IMR-90 (cell line): ENCODE data around the gene CKS1B. TPM values are rescaled to one million over a fixed set of nuclear protein-coding genes. Genes with fewer than 3 reads are reported as not detected.

ENCODE experiments used
- ATAC-seq: fragments of 200-7000 bp; cut with Tn5 transposase; 2 replicates; pipeline ENCODE4 v1.9.1; 2020; ENCODE audit warnings: low read depth, mild to moderate bottlenecking, moderate library complexity
- BruUV-seq: library from RNA; stranded (reverse); fragments of 400-500 nt; replicated peaks from 2 replicates; lab custom pipeline; 2021; lab: Mats Ljungman, UMichigan
- CTCF ChIA-PET: fragments of 300-600 bp; formaldehyde crosslinking; extraction: SDS; loops from one replicate; lab custom pipeline; 2021; ENCODE audit warnings: antibody characterized with exemption; lab: Yijun Ruan, JAX
- POLR2A ChIA-PET: fragments of 300-600 bp; sonication (Branson Sonifier 250); formaldehyde crosslinking; loops from one replicate; lab custom pipeline; 2022; ENCODE audit warnings: antibody characterized with exemption; ENCODE audit not compliant: unreplicated experiment; lab: Charles Lee
- DNase-seq: peaks from one replicate; pipeline ENCODE4 v3.0.0; 2013
- H2AFZ ChIP-seq: replicated peaks from 2 replicates; pipeline ENCODE3; 2013; ENCODE audit warnings: low read length, mild to moderate bottlenecking; ENCODE audit not compliant: poor library complexity
- H2AK5ac ChIP-seq: 2 replicates; pipeline ENCODE4 v1.6.1; 2013; ENCODE audit warnings: low read depth, low read length, inconsistent platforms
- H2AK9ac ChIP-seq: replicated peaks from 2 replicates; pipeline ENCODE3; 2013; ENCODE audit warnings: mild to moderate bottlenecking, low read depth, low read length, moderate library complexity; ENCODE audit not compliant: poor library complexity
- H2BK120ac ChIP-seq: 2 replicates; pipeline ENCODE4 v1.6.1; 2013; ENCODE audit warnings: low read depth, low read length, inconsistent platforms
- H2BK15ac ChIP-seq: 3 replicates; pipeline ENCODE4 v1.6.1; 2013; ENCODE audit warnings: low read depth, low read length, inconsistent platforms
- H2BK20ac ChIP-seq: 2 replicates; pipeline ENCODE4 v1.6.1; 2013; ENCODE audit warnings: low read depth, mild to moderate bottlenecking, inconsistent platforms, low read length, moderate library complexity
- H2BK5ac ChIP-seq: 2 replicates; pipeline ENCODE4 v1.6.1; 2013; ENCODE audit warnings: mild to moderate bottlenecking, low read depth, low read length, inconsistent platforms; ENCODE audit not compliant: poor library complexity, severe bottlenecking
- H3K14ac ChIP-seq: replicated peaks from 2 replicates; pipeline ENCODE4 v1.6.1; 2013; ENCODE audit warnings: low read depth, low read length, inconsistent platforms
- H3K18ac ChIP-seq: 2 replicates; pipeline ENCODE4 v1.6.1; 2013; ENCODE audit warnings: low read depth, low read length, control low read depth
- H3K23ac ChIP-seq: 2 replicates; pipeline ENCODE4 v1.6.1; 2013; ENCODE audit warnings: low read depth, low read length, inconsistent platforms
- H3K27ac ChIP-seq: 2 replicates; pipeline ENCODE4 v1.5.1; 2013; ENCODE audit warnings: mild to moderate bottlenecking, control low read depth, low read length; ENCODE audit not compliant: insufficient read depth
- H3K27me3 ChIP-seq: 2 replicates; pipeline ENCODE4 v1.6.1; 2013; ENCODE audit warnings: low read length; ENCODE audit not compliant: control insufficient read depth, insufficient read depth
- H3K36me3 ChIP-seq: 2 replicates; pipeline ENCODE4 v1.6.1; 2013; ENCODE audit warnings: low read length, mixed read lengths; ENCODE audit not compliant: control insufficient read depth, insufficient read depth
- H3K4ac ChIP-seq: 2 replicates; pipeline ENCODE4 v1.6.1; 2013; ENCODE audit warnings: low read depth, low read length, inconsistent platforms
- H3K4me1 ChIP-seq: 2 replicates; pipeline ENCODE4 v1.6.1; 2013; ENCODE audit warnings: low read length, mixed read lengths; ENCODE audit not compliant: control insufficient read depth, insufficient read depth
- H3K4me2 ChIP-seq: 2 replicates; pipeline ENCODE4 v1.6.1; 2013; ENCODE audit warnings: low read depth, mild to moderate bottlenecking, control low read depth, low read length, moderate library complexity
- H3K4me3 ChIP-seq: 2 replicates; pipeline ENCODE4 v1.5.1; 2013; ENCODE audit warnings: low read depth, mild to moderate bottlenecking, control low read depth, low read length, moderate library complexity; ENCODE audit not compliant: insufficient read depth
- H3K56ac ChIP-seq: 2 replicates; pipeline ENCODE4 v1.6.1; 2013; ENCODE audit warnings: low read length, inconsistent platforms; ENCODE audit not compliant: insufficient read depth; ENCODE audit errors: extremely low read depth
- H3K79me1 ChIP-seq, 2 experiments: 2 replicates each; pipeline ENCODE4 v1.6.1; 2013; ENCODE audit warnings: low read length in 2 of 2, inconsistent platforms in 1 of 2, low read depth in 1 of 2
- H3K9ac ChIP-seq: 2 replicates; pipeline ENCODE4 v1.6.1; 2013; ENCODE audit warnings: low read depth, low read length, control low read depth
- H3K9me1 ChIP-seq: 2 replicates; pipeline ENCODE4 v1.6.1; 2013; ENCODE audit warnings: low read length, inconsistent platforms; ENCODE audit not compliant: insufficient read depth
- H3K9me3 ChIP-seq: 2 replicates; pipeline ENCODE4 v1.6.1; 2013; ENCODE audit warnings: low read length; ENCODE audit not compliant: control insufficient read depth, insufficient read depth
- H4K20me1 ChIP-seq: 2 replicates; pipeline ENCODE4 v1.6.1; 2013; ENCODE audit warnings: low read length, inconsistent platforms; ENCODE audit not compliant: insufficient read depth
- H4K5ac ChIP-seq: 2 replicates; pipeline ENCODE4 v1.6.1; 2013; ENCODE audit warnings: mild to moderate bottlenecking, low read depth, low read length, control low read depth
- H4K8ac ChIP-seq, 2 experiments: 2 replicates each; pipeline ENCODE4 v1.6.1; 2013; ENCODE audit warnings: low read depth in 2 of 2, low read length in 2 of 2, control low read depth in 1 of 2, inconsistent platforms in 1 of 2
- H4K91ac ChIP-seq: 2 replicates; pipeline ENCODE4 v1.6.1; 2013; ENCODE audit warnings: low read depth, low read length, inconsistent platforms; ENCODE audit not compliant: insufficient read depth
- BHLHE40 ChIP-seq: fragments of 150-350 bp; IDR thresholded peaks from 2 replicates; pipeline ENCODE4 v1.6.1; 2016; ENCODE audit warnings: mild to moderate bottlenecking, low read depth, low read length
- MAZ ChIP-seq: IDR thresholded peaks from 2 replicates; pipeline ENCODE4 v1.6.1; 2012; ENCODE audit warnings: low read depth, mild to moderate bottlenecking, low read length, improper control_type of control experiment, moderate library complexity, borderline replicate concordance
- MXI1 ChIP-seq: IDR thresholded peaks from 2 replicates; pipeline ENCODE4 v1.6.1; 2012; ENCODE audit warnings: low read depth, mild to moderate bottlenecking, low read length, moderate library complexity, borderline replicate concordance
- WGBS, 2 experiments: methylation state at CpG; one replicate each; pipeline versions ENCODE4 v1.1.5 to v1.1.7; 2013; ENCODE audit warnings: missing lambda C conversion rate in 2 of 2; ENCODE audit not compliant: insufficient read length in 1 of 2; ENCODE audit errors: extremely low coverage in 2 of 2; 5-methylcytosine and 5-hydroxymethylcytosine counted together
- dilution Hi-C: fragments of 300-500 bp; cut with HindIII; formaldehyde crosslinking; loops from one replicate; pipeline ENCODE4 v1.14.3; 2018; ENCODE audit warnings: low sequenced_read_pairs; ENCODE audit not compliant: unreplicated experiment
- in situ Hi-C: fragments of 300-500 bp; cut with MboI; formaldehyde crosslinking; loops from 3 replicates; pipeline ENCODE4 v1.14.3; 2019; ENCODE audit warnings: low sequenced_read_pairs, inconsistent platforms, mixed read lengths
- intact Hi-C: fragments of 100-400 bp; cut with micrococcal nuclease; formaldehyde crosslinking; loops from 2 replicates; pipeline ENCODE4 v1.10.0; 2022
- polyA plus RNA-seq, 3 experiments: library from polyadenylated mRNA; depleted of rRNA; stranded (reverse); fragments of >200 nt; gene quantifications; 2 replicates each; pipeline ENCODE4 v1.2.3, GENCODE V29; 2012; ENCODE audit warnings: low replicate concordance in 1 of 3
- total RNA-seq: library from RNA; depleted of rRNA; stranded (reverse); fragments of >200 nt; gene quantifications from 2 replicates; pipeline ENCODE4 v1.2.3, GENCODE V29; 2012
- TF ChIP-seq, protein P1 (sequence below): conservative IDR thresholded peaks from 2 replicates; pipeline ENCODE4 v1.5.1; 2012; ENCODE audit warnings: mild to moderate bottlenecking, low read depth, low read length, improper control_type of control experiment

The CKS1B gene
- total and polyA plus RNA-seq, 2 of the 4 experiments (the other 2 are of a cell fraction), result 140 to 195 TPM

- dilution Hi-C loops, result no loop called here
- H3K79me1 ChIP-seq, result peaks cover 14 to 71% of the 10 kb centered on the region in 2 experiments
- peak overlapping the region; percentile 88 for H4K5ac ChIP-seq
- H2BK120ac ChIP-seq, result peak overlapping the region; percentile 90
- peak overlapping the region; percentile 98 for H3K4me3 ChIP-seq
- BruUV-seq, result no TSS peak
- H3K9me3 ChIP-seq, result no peaks in the 10 kb centered on the region
- peak; percentile 7 for ATAC-seq
- H3K4ac ChIP-seq, result peak overlapping the region; percentile 99
- WGBS, 2 experiments, result 0% methylated on average over 1 of the region's 34 CpGs; no CpG with 5 or more reads in 1 of the 2 experiments
- peak overlapping the region; percentile 99 for H2AK9ac ChIP-seq
- peak overlapping the region; percentile 87 for H2BK20ac ChIP-seq
- H3K4me1 ChIP-seq, result peaks cover 21% of the 10 kb centered on the region
- TF ChIP-seq BHLHE40, result peak; percentile 54; the same call in 1 of the 2 replicates
- peak; percentile 28; the same call in 1 of the 2 replicates for TF ChIP-seq MAZ
- peak; percentile 48; the same call in 1 of the 2 replicates for TF ChIP-seq MXI1
- TF ChIP-seq, protein P1, sequence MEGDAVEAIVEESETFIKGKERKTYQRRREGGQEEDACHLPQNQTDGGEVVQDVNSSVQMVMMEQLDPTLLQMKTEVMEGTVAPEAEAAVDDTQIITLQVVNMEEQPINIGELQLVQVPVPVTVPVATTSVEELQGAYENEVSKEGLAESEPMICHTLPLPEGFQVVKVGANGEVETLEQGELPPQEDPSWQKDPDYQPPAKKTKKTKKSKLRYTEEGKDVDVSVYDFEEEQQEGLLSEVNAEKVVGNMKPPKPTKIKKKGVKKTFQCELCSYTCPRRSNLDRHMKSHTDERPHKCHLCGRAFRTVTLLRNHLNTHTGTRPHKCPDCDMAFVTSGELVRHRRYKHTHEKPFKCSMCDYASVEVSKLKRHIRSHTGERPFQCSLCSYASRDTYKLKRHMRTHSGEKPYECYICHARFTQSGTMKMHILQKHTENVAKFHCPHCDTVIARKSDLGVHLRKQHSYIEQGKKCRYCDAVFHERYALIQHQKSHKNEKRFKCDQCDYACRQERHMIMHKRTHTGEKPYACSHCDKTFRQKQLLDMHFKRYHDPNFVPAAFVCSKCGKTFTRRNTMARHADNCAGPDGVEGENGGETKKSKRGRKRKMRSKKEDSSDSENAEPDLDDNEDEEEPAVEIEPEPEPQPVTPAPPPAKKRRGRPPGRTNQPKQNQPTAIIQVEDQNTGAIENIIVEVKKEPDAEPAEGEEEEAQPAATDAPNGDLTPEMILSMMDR, result no peak
- H3K4me2 ChIP-seq, result peak overlapping the region; percentile 96
- POLR2A ChIA-PET, result no interaction called here
- CTCF ChIA-PET, result interaction anchor here (1.6 kb wide), 1 partner anchor 13 kb away, joined by 7 read pairs; no protein-coding TSS in a partner anchor
- H2AFZ ChIP-seq, result peak overlapping the region; percentile 93
- peak overlapping the region; percentile 92 to 98 for H4K8ac ChIP-seq
- peak overlapping the region; percentile 90 for H3K23ac ChIP-seq
- intact Hi-C loops, result loop anchor here (5.0 kb wide), 1 partner anchor 48 kb away; the partner anchor contains the start of gene ADAM15
- H3K56ac ChIP-seq, result peak overlapping the region; percentile 71; the same call in 1 of the 2 replicates
- no peaks in the 10 kb centered on the region; the same call in none of the 2 replicates for H3K36me3 ChIP-seq
- H4K91ac ChIP-seq, result peak overlapping the region; percentile 98
- H3K18ac ChIP-seq, result peak overlapping the region; percentile 87
- peak overlapping the region; percentile 91 for H2BK5ac ChIP-seq
- peak overlapping the region; percentile 99 for H2AK5ac ChIP-seq
- DNase-seq, result peak; percentile 38
- peaks cover 12% of the 10 kb centered on the region for H3K9me1 ChIP-seq
- peak overlapping the region; percentile 96 for H3K27ac ChIP-seq
- in situ Hi-C loops, result no loop called here
- H2BK15ac ChIP-seq, result peak overlapping the region; percentile 97; the same call in 2 of the 3 replicates
- no peaks in the 10 kb centered on the region for H3K27me3 ChIP-seq
- H4K20me1 ChIP-seq, result no peaks in the 10 kb centered on the region; the same call in 1 of the 2 replicates
- peak overlapping the region; percentile 95 for H3K9ac ChIP-seq
- peak overlapping the region; percentile 95 for H3K14ac ChIP-seq
Observed at GRCh38 chr1:155003766-155004351, 29.4 kb downstream of the CKS1B start.
